ENCODE results near the gene LOXL3. TPM values are rescaled to one million over a fixed set of nuclear protein-coding genes. Genes with fewer than 3 reads are reported as not detected.

Gene LOXL3
- total and polyA plus RNA-seq, 4 donors = 2.9 to 11.1 (median 6.6) TPM

DNA sequence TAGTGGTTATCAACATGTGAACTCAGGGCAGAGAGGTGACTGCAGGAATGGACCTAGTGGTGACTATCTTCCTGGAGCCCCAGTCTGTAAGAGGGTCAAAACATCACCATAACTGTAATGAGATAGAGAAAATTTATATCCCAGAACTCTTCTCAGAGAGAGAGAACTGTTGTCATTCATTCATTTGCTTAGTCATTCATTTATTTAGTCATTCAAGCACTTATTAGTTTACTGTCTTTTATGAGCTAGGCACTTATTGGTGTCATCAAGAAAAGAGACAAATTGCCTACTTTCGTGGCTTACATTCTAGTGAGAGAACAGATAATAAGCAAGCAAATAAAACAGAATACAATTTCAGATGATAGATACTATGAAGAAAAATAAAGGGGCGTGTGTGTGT is 34.9 kb upstream of the LOXL3 start:
- peaks cover 0 to 2% (median 0%) of the 10 kb centered on the region in 5 donors for H3K4me1 ChIP-seq (ENCODE audit: control insufficient read depth in 5 of 5, insufficient read depth in 5 of 5, low read length in 5 of 5)
- no peaks in the 10 kb centered on the region for H3K36me3 ChIP-seq (ENCODE audit: control insufficient read depth in 4 of 4, insufficient read depth in 4 of 4, low read length in 4 of 4)
- ATAC-seq (ENCODE audit: insufficient read depth, low FRiP score) = no peak
- TF ChIP-seq, protein P1, sequence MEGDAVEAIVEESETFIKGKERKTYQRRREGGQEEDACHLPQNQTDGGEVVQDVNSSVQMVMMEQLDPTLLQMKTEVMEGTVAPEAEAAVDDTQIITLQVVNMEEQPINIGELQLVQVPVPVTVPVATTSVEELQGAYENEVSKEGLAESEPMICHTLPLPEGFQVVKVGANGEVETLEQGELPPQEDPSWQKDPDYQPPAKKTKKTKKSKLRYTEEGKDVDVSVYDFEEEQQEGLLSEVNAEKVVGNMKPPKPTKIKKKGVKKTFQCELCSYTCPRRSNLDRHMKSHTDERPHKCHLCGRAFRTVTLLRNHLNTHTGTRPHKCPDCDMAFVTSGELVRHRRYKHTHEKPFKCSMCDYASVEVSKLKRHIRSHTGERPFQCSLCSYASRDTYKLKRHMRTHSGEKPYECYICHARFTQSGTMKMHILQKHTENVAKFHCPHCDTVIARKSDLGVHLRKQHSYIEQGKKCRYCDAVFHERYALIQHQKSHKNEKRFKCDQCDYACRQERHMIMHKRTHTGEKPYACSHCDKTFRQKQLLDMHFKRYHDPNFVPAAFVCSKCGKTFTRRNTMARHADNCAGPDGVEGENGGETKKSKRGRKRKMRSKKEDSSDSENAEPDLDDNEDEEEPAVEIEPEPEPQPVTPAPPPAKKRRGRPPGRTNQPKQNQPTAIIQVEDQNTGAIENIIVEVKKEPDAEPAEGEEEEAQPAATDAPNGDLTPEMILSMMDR (IDR thresholded peaks at IDR 0.05; ENCODE audit: control extremely low read depth, extremely low read depth) = no peak
- no peaks in the 10 kb centered on the region for H3K9me3 ChIP-seq (ENCODE audit: control insufficient read depth in 4 of 4, insufficient read depth in 3 of 4, low read length in 3 of 4)
- H3K4me3 ChIP-seq = no peak overlapping the region
- no peak for DNase-seq
- H3K27ac ChIP-seq (ENCODE audit: low read depth in 1 of 2, low read length in 1 of 2) = no peak overlapping the region
- peaks cover 0 to 12% (median 11%) of the 10 kb centered on the region in 3 donors for H3K27me3 ChIP-seq (ENCODE audit: control insufficient read depth in 3 of 3, insufficient read depth in 3 of 3, low read length in 2 of 3)
- 69 to 76% methylated on average over 2 of the region's 2 CpGs for WGBS, 2 donors
- no peak overlapping the region for H3K9ac ChIP-seq (ENCODE audit: insufficient read depth in 1 of 2, low read length in 2 of 2)

DNA sequence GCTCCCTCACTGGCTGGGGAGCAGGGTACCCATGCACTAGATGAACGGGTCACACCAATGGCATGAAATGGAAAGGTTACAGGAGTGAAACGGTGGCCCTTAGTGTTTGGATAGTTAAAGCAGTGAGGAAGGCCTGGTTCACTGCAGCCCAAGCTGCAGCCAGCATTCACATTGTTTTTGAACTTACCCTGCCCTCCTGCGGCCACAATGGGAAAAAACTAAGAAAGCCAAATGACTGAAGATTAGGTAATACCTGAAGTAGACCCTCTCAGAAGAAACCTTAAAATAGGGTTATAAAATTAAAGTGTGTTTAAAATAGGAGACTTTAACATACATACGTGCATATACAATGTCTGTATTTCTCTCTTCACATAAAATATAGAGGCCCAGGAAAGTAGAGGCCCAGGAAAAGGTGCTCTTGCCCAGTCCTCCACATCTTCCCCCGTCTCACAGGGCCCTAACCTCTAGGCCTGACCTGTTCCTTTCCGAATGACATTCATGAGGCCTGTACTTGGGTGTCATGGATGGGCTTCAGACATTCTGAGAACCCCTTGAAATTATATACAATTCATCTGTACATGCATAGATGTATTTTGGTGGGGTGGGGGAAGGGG is 34.0 kb upstream of the LOXL3 start:
- H3K36me3 ChIP-seq (ENCODE audit: control insufficient read depth in 4 of 4, insufficient read depth in 4 of 4, low read length in 4 of 4) = no peaks in the 10 kb centered on the region
- peaks cover 0 to 9% (median 7%) of the 10 kb centered on the region in 3 donors for H3K27me3 ChIP-seq (ENCODE audit: control insufficient read depth in 3 of 3, insufficient read depth in 3 of 3, low read length in 2 of 3)
- no peak overlapping the region for H3K9ac ChIP-seq (ENCODE audit: insufficient read depth in 1 of 2, low read length in 2 of 2)
- H3K27ac ChIP-seq (ENCODE audit: low read depth in 1 of 2, low read length in 1 of 2) = no peak overlapping the region
- TF ChIP-seq, protein P1 (IDR thresholded peaks at IDR 0.05; ENCODE audit: control extremely low read depth, extremely low read depth) = peak; percentile 58
- H3K4me3 ChIP-seq = no peak overlapping the region
- WGBS, 2 donors = 18 to 21% methylated on average over 6 of the region's 6 CpGs
- H3K4me1 ChIP-seq (ENCODE audit: control insufficient read depth in 5 of 5, insufficient read depth in 5 of 5, low read length in 5 of 5) = peaks cover 0 to 2% (median 0%) of the 10 kb centered on the region in 5 donors
- ATAC-seq (ENCODE audit: insufficient read depth, low FRiP score) (peak; percentile 85), DNase-seq (peak; percentile 72 to 84 (median 81))
- no peaks in the 10 kb centered on the region for H3K9me3 ChIP-seq (ENCODE audit: control insufficient read depth in 4 of 4, insufficient read depth in 3 of 4, low read length in 3 of 4)

DNA sequence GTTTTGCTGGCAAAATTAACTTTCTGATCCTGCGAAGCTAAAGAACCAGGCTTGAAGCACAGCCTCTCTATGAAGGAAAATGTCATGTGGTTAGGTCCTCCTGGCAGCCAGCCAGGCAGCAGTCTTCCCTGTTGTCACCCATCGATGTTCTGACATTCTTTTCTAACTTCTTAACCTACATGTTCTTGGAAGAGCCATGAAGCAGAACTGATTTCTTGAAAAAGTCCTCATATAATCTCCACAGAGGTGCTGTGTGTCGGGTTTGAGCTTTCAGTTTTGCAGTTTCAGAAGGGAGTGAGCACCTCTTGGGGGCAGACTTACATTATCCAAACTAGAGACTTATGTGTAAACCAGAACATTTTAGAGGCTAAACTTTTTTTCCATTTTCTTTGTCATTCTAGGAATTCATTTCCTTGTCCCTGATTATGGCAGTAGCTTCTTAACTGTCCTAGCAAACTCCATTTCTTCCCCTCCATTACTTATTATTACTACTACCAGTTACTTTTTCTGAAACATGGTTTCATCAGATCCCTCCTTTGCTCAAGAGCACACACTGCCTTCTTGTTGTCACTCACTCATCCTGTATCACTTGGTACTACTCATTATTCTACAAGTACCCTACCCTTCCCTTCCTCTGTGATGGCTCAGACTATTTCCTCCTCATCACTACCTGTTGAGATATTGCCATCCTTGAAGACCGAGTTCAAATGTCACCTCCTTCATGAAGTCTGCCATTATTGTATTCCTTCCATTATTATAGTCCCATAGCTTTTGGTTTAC is 31.9 kb upstream of the LOXL3 start:
- Histone ChIP-seq H3K9me3 (ENCODE audit: control insufficient read depth in 4 of 4, insufficient read depth in 3 of 4, low read length in 3 of 4) (no peaks in the 10 kb centered on the region), H3K27me3 (ENCODE audit: control insufficient read depth in 3 of 3, insufficient read depth in 3 of 3, low read length in 2 of 3) (peaks cover 0 to 8% (median 0%) of the 10 kb centered on the region in 3 donors), H3K36me3 (ENCODE audit: control insufficient read depth in 4 of 4, insufficient read depth in 4 of 4, low read length in 4 of 4) (no peaks in the 10 kb centered on the region), H3K4me3 (no peak overlapping the region), H3K27ac (ENCODE audit: low read depth in 1 of 2, low read length in 1 of 2) (no peak overlapping the region), H3K9ac (ENCODE audit: insufficient read depth in 1 of 2, low read length in 2 of 2) (no peak overlapping the region), H3K4me1 (ENCODE audit: control insufficient read depth in 5 of 5, insufficient read depth in 5 of 5, low read length in 5 of 5) (peaks cover 0 to 2% (median 0%) of the 10 kb centered on the region in 5 donors)
- TF ChIP-seq, protein P1 (IDR thresholded peaks at IDR 0.05; ENCODE audit: control extremely low read depth, extremely low read depth) = no peak
- DNase-seq = peak in 2 of 3 donors; percentile 8 to 14
- WGBS, 2 donors = 37 to 49% methylated on average over 4 of the region's 4 CpGs
- no peak for ATAC-seq (ENCODE audit: insufficient read depth, low FRiP score)
